GM18519 (cell line): ENCODE measurements around the gene TNS4.

Experiments
- ATAC-seq: cut with Tn5 transposase; IDR thresholded peaks from one replicate; pipeline ENCODE4 v1.9.1; 2021; ENCODE audit warnings: mild to moderate bottlenecking, moderate library complexity; ENCODE audit not compliant: unreplicated experiment, low FRiP score

Gene TNS4

GRCh38 chr17:40473573-40474365 is 27.7 kb downstream of the TNS4 start:
- ATAC-seq, result no peak

GRCh38 chr17:40472733-40473452 is 28.5 kb downstream of the TNS4 start:
- ATAC-seq, result no peak

GRCh38 chr17:40471846-40472732 is 29.3 kb downstream of the TNS4 start:
- no peak for ATAC-seq

- no peak for ATAC-seq
These were observed 30.2 kb downstream of the TNS4 start for GRCh38 chr17:40470932-40471828.

GRCh38 chr17:40469805-40470675 is 31.4 kb downstream of the TNS4 start:
- no peak for ATAC-seq

GRCh38 chr17:40468560-40468959 is 32.9 kb downstream of the TNS4 start:
- no peak for ATAC-seq

- ATAC-seq, result no peak
These were observed 34.0 kb downstream of the TNS4 start for GRCh38 chr17:40467281-40467867.

- ATAC-seq, result no peak
These were observed 35.0 kb downstream of the TNS4 start for GRCh38 chr17:40466298-40466971.

GRCh38 chr17:40464392-40464855 is 37.0 kb downstream of the TNS4 start:
- ATAC-seq, result no peak

GRCh38 chr17:40463122-40463550 is 38.3 kb downstream of the TNS4 start:
- no peak for ATAC-seq

- no peak for ATAC-seq
These were observed 38.9 kb downstream of the TNS4 start for GRCh38 chr17:40462343-40463121.

- ATAC-seq, result no peak
These were observed 39.6 kb downstream of the TNS4 start for GRCh38 chr17:40461732-40462342.

GRCh38 chr17:40460968-40461731 is 40.3 kb downstream of the TNS4 start:
- no peak for ATAC-seq

GRCh38 chr17:40460604-40460967 is 40.8 kb downstream of the TNS4 start:
- ATAC-seq, result no peak

GRCh38 chr17:40459636-40460603 is 41.5 kb downstream of the TNS4 start:
- no peak for ATAC-seq
